PC-3 (cell line): ENCODE measurements around the gene FERMT3. TPM values are rescaled to one million over a fixed set of nuclear protein-coding genes. Genes with fewer than 3 reads are reported as not detected.

Experiments used
- ATAC-seq: fragments of 200-7000 bp; cut with Tn5 transposase; 2 replicates; pipeline ENCODE4 v1.9.1; 2020; ENCODE audit warnings: mild to moderate bottlenecking, moderate library complexity
- BruUV-seq: library from RNA; stranded (reverse); fragments of 400-500 nt; replicated peaks from 2 replicates; lab custom pipeline; 2021; lab: Mats Ljungman, UMichigan
- CTCF ChIA-PET: fragments of 300-600 bp; sonication (Branson Sonifier 250); formaldehyde crosslinking; loops from one replicate; lab custom pipeline; 2022; ENCODE audit warnings: antibody characterized with exemption; lab: Charles Lee
- POLR2A ChIA-PET: fragments of 300-600 bp; sonication (Branson Sonifier 250); formaldehyde crosslinking; loops from one replicate; lab custom pipeline; 2022; ENCODE audit warnings: antibody characterized with exemption; ENCODE audit not compliant: unreplicated experiment; lab: Charles Lee
- DNase-seq: peaks from one replicate; pipeline ENCODE4 v3.0.0-alpha.2; 2015
- H2AFZ ChIP-seq: fragments of 300-600 bp; sonication (generic); 2 replicates; pipeline ENCODE4 v1.6.0; 2016; ENCODE audit warnings: antibody characterized with exemption, low read length
- H3F3A ChIP-seq: fragments of 300-600 bp; sonication (generic); one replicate; pipeline ENCODE4 v1.6.0; 2017; ENCODE audit warnings: antibody characterized with exemption, low read length, control low read depth, mild to moderate bottlenecking; ENCODE audit not compliant: unreplicated experiment
- H3K27ac ChIP-seq: fragments of 300-600 bp; sonication (generic); 2 replicates; pipeline ENCODE4 v1.5.1; 2016; ENCODE audit warnings: mild to moderate bottlenecking, low read length
- H3K27me3 ChIP-seq: fragments of 300-600 bp; sonication (generic); 2 replicates; pipeline ENCODE4 v1.6.1; 2016; ENCODE audit warnings: low read length, mixed read lengths
- H3K36me3 ChIP-seq: fragments of 300-600 bp; sonication (generic); 2 replicates; pipeline ENCODE4 v1.6.1; 2016; ENCODE audit warnings: low read depth, mixed run types, low read length, mixed read lengths
- H3K4me1 ChIP-seq: fragments of 300-600 bp; sonication (generic); 2 replicates; pipeline ENCODE4 v1.5.1; 2016; ENCODE audit warnings: low read length; ENCODE audit not compliant: insufficient read depth
- H3K4me2 ChIP-seq: fragments of 300-600 bp; sonication (generic); 2 replicates; pipeline ENCODE4 v1.6.0; 2016; ENCODE audit warnings: low read length
- H3K4me3 ChIP-seq: fragments of 300-600 bp; sonication (generic); 2 replicates; pipeline ENCODE4 v1.5.1; 2016; ENCODE audit warnings: mild to moderate bottlenecking, low read length, mixed read lengths
- H3K79me2 ChIP-seq: fragments of 300-600 bp; sonication (generic); 2 replicates; pipeline ENCODE4 v1.6.1; 2017; ENCODE audit warnings: low read length, mixed read lengths
- H3K9ac ChIP-seq: fragments of 300-600 bp; sonication (generic); 2 replicates; pipeline ENCODE4 v1.6.0; 2016; ENCODE audit warnings: mild to moderate bottlenecking, low read length
- H3K9me2 ChIP-seq: fragments of 300-600 bp; sonication (generic); replicated peaks from 2 replicates; pipeline ENCODE4 v1.6.1; 2016; ENCODE audit warnings: mixed run types, low read length, mixed read lengths
- H3K9me3 ChIP-seq: fragments of 300-600 bp; sonication (generic); 2 replicates; pipeline ENCODE4 v1.6.1; 2016; ENCODE audit warnings: low read length, mixed read lengths
- H4K20me1 ChIP-seq: fragments of 300-600 bp; sonication (generic); 2 replicates; pipeline ENCODE4 v1.6.1; 2016; ENCODE audit warnings: low read length, mixed read lengths
- EZH2 ChIP-seq: fragments of 300-600 bp; sonication (generic); IDR thresholded peaks from one replicate; pipeline ENCODE4 v1.6.1; 2017; ENCODE audit warnings: antibody characterized with exemption, mild to moderate bottlenecking, low read length; ENCODE audit not compliant: unreplicated experiment
- EZH2phosphoT487 ChIP-seq: fragments of 300-600 bp; sonication (generic); IDR thresholded peaks from 2 replicates; pipeline ENCODE4 v1.6.1; 2018; ENCODE audit warnings: mild to moderate bottlenecking, antibody characterized with exemption, low read length, borderline replicate concordance
- intact Hi-C: fragments of 100-400 bp; cut with micrococcal nuclease; formaldehyde crosslinking; loops from 2 replicates; pipeline ENCODE4 v1.9.0; 2023
- total RNA-seq: library from RNA; depleted of rRNA; stranded (reverse); fragments of >200 nt; gene quantifications from 2 replicates; pipeline ENCODE4 v1.2.3, GENCODE V29; 2014
- TF ChIP-seq, protein P1 (sequence below): fragments of 300-600 bp; sonication (generic); conservative IDR thresholded peaks from 2 replicates; pipeline ENCODE4 v1.5.1; 2017; ENCODE audit warnings: antibody characterized with exemption, low read depth, mild to moderate bottlenecking, low read length

The FERMT3 gene
- total RNA-seq, 1 experiment from 2014 or later, result 2.4 TPM

DNA sequence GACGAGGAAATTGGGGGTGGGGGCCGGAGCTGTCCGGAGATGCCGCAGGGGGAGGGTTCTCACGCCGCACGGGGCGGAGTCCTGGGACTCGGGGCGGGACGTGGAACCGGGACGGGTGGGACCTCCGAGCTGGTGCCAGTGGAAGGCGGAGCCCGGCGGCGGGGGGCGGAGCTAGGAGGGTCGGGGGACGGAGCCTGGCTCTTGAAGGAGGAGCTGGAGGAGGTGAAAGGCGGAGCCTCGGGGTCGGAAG is 34.6 kb downstream of the FERMT3 start:
- ChIA-PET CTCF (interaction anchor here (0.6 to 1.1 kb wide), 5 partner anchors 11 to 573 kb away, joined by 3 to 7 read pairs (median 4); partner anchors contain the start of gene CATSPERZ), POLR2A (interaction anchor here (0.6 to 1.0 kb wide), 6 partner anchors 26 to 506 kb away, joined by 3 to 9 read pairs (median 4); partner anchors contain the start of gene PRDX5)
- Histone ChIP-seq H3K27ac (peak overlapping the region; percentile 98), H3K4me2 (peak overlapping the region; percentile 94), H3K4me3 (peak overlapping the region; percentile 87), H3K36me3 (peaks cover 14% of the 10 kb centered on the region; the same call in 1 of the 2 replicates), H3K79me2 (peaks cover 46% of the 10 kb centered on the region), H3K9me2 (no peaks in the 10 kb centered on the region), H3K9me3 (no peaks in the 10 kb centered on the region), H3F3A (peaks cover 16% of the 10 kb centered on the region), H3K4me1 (peaks cover 66% of the 10 kb centered on the region), H3K9ac (peak overlapping the region; percentile 88), H3K27me3 (no peaks in the 10 kb centered on the region), H4K20me1 (peaks cover 8% of the 10 kb centered on the region; the same call in 1 of the 2 replicates), H2AFZ (peak overlapping the region; percentile 79)
- no TSS peak for BruUV-seq
- peak; percentile 61 for ATAC-seq
- intact Hi-C loops, result loop anchor here (2.0 kb wide), 1 partner anchor 64 kb away; the partner anchor contains the start of gene ESRRA
- peak; percentile 100 for DNase-seq
- TF ChIP-seq EZH2 (no peak), EZH2phosphoT487 (no peak)

GRCh38 chr11:64241491-64242374 is 35.2 kb downstream of the FERMT3 start:
- Histone ChIP-seq H3K4me2 (peak overlapping the region; percentile 94), H3K27me3 (no peaks in the 10 kb centered on the region), H3K4me3 (peak overlapping the region; percentile 87), H3K9me2 (no peaks in the 10 kb centered on the region), H3K36me3 (peaks cover 14% of the 10 kb centered on the region; the same call in 1 of the 2 replicates), H3K79me2 (peaks cover 48% of the 10 kb centered on the region), H3K9me3 (no peaks in the 10 kb centered on the region), H2AFZ (peak overlapping the region; percentile 24; the same call in 1 of the 2 replicates), H4K20me1 (peaks cover 8% of the 10 kb centered on the region; the same call in 1 of the 2 replicates), H3K4me1 (peaks cover 66% of the 10 kb centered on the region), H3F3A (peaks cover 16% of the 10 kb centered on the region), H3K27ac (peak overlapping the region; percentile 63), H3K9ac (peak overlapping the region; percentile 89)
- no peak for TF ChIP-seq EZH2phosphoT487
- TF ChIP-seq EZH2, result no peak
- TF ChIP-seq, protein P1, sequence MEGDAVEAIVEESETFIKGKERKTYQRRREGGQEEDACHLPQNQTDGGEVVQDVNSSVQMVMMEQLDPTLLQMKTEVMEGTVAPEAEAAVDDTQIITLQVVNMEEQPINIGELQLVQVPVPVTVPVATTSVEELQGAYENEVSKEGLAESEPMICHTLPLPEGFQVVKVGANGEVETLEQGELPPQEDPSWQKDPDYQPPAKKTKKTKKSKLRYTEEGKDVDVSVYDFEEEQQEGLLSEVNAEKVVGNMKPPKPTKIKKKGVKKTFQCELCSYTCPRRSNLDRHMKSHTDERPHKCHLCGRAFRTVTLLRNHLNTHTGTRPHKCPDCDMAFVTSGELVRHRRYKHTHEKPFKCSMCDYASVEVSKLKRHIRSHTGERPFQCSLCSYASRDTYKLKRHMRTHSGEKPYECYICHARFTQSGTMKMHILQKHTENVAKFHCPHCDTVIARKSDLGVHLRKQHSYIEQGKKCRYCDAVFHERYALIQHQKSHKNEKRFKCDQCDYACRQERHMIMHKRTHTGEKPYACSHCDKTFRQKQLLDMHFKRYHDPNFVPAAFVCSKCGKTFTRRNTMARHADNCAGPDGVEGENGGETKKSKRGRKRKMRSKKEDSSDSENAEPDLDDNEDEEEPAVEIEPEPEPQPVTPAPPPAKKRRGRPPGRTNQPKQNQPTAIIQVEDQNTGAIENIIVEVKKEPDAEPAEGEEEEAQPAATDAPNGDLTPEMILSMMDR, result no peak
- ChIA-PET CTCF (interaction anchor here (0.6 to 1.1 kb wide), 5 partner anchors 11 to 573 kb away, joined by 3 to 7 read pairs (median 4); partner anchors contain the start of gene CATSPERZ), POLR2A (interaction anchor here (0.6 to 1.0 kb wide), 6 partner anchors 27 to 506 kb away, joined by 3 to 9 read pairs (median 4); partner anchors contain the start of gene PRDX5)
- intact Hi-C loops, result loop anchor here (2.0 kb wide), 1 partner anchor 63 kb away; the partner anchor contains the start of gene ESRRA
- peak; percentile 56 for DNase-seq
- peak; percentile 6 for ATAC-seq
- TSS peak; percentile 4 for BruUV-seq

DNA sequence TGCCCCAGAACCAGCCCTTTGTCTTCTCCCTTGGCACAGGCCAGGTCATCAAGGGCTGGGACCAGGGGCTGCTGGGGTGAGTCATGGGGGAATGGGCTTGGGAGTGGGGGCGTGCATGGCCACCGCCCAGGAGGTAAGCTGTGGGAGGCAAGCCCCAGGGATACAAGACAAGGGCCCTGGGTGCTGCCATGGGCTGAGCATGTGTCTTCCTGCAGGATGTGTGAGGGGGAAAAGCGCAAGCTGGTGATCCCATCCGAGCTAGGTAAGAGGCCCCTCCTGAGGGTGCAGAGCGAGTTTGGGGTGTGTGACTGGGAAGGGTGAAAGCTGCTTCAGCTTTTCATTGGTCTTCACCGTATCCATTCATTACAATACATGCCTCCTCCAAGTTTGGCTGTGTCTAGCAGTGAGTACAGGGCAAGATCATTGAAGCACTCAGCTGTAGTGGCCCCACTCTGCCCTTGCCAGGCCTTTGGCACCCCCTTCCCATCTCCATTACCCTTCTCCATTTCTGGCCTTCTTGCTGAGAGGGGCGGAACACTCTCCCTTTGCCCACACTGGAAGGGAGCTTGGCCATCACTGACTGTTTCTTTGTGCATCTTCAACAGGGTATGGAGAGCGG is 36.8 kb downstream of the FERMT3 start:
- DNase-seq, result no peak
- ATAC-seq, result no peak
- peak overlapping the region; percentile 94 for H3K4me2 ChIP-seq
- intact Hi-C loops, result no loop called here
- peaks cover 8% of the 10 kb centered on the region; the same call in 1 of the 2 replicates for H4K20me1 ChIP-seq
- peaks cover 60% of the 10 kb centered on the region for H3K4me1 ChIP-seq
- peaks cover 48% of the 10 kb centered on the region for H3K79me2 ChIP-seq
- no peaks in the 10 kb centered on the region for H3K9me3 ChIP-seq
- POLR2A ChIA-PET, result interaction anchor here (1.0 kb wide), 1 partner anchor 17 kb away, joined by 3 read pairs; no protein-coding TSS in a partner anchor
- CTCF ChIA-PET, result interaction anchor here (0.7 kb wide), 1 partner anchor 535 kb away, joined by 5 read pairs; the partner anchor contains the start of gene SF1
- H3K27me3 ChIP-seq, result no peaks in the 10 kb centered on the region
- peaks cover 14% of the 10 kb centered on the region for H3F3A ChIP-seq
- no peak for TF ChIP-seq EZH2
- TF ChIP-seq, protein P1, result no peak
- TF ChIP-seq EZH2phosphoT487, result no peak
- H2AFZ ChIP-seq, result no peak overlapping the region
- no peaks in the 10 kb centered on the region for H3K9me2 ChIP-seq
- no peak overlapping the region for H3K27ac ChIP-seq
- H3K9ac ChIP-seq, result no peak overlapping the region
- H3K4me3 ChIP-seq, result peak overlapping the region; percentile 87; the same call in 1 of the 2 replicates
- peaks cover 14% of the 10 kb centered on the region; the same call in 1 of the 2 replicates for H3K36me3 ChIP-seq
- no TSS peak for BruUV-seq
